Suprapubic skin (tissue), 4 donors: ENCODE results near the gene WDR38. TPM values are rescaled to one million over a fixed set of nuclear protein-coding genes. Genes with fewer than 3 reads are reported as not detected.

Experiments used
- DNase-seq, 2 donors: peaks; one replicate each; pipeline ENCODE4 v3.0.0-alpha.2; 2019; ENCODE audit warnings: low spot score in 2 of 2
- H3K27ac ChIP-seq: fragments of 200-600 bp; sonication (generic); one replicate; pipeline ENCODE4 v1.5.1; 2019
- H3K27me3 ChIP-seq: fragments of 200-600 bp; sonication (generic); one replicate; pipeline ENCODE4 v1.5.1; 2019
- H3K36me3 ChIP-seq: fragments of 200-600 bp; sonication (generic); one replicate; pipeline ENCODE4 v1.5.1; 2019
- H3K4me1 ChIP-seq: fragments of 200-600 bp; sonication (generic); one replicate; pipeline ENCODE4 v1.5.1; 2019
- H3K4me3 ChIP-seq: fragments of 200-600 bp; sonication (generic); one replicate; pipeline ENCODE4 v1.5.1; 2019; ENCODE audit warnings: mild to moderate bottlenecking
- H3K9me3 ChIP-seq: fragments of 200-600 bp; sonication (generic); one replicate; pipeline ENCODE4 v1.5.1; 2019
- CTCF ChIP-seq, 2 donors: fragments of 200-600 bp in 1 of 2; fragments of 450-650 bp in 1 of 2; sonication (generic) in 1 of 2; IDR thresholded peaks; one replicate each; pipeline ENCODE4 v1.5.1; 2016 to 2019; ENCODE audit warnings: antibody characterized with exemption in 2 of 2, mild to moderate bottlenecking in 1 of 2, moderate library complexity in 1 of 2
- EP300 ChIP-seq: sonication (generic); formaldehyde crosslinking; IDR thresholded peaks from one replicate; pipeline ENCODE4 v1.6.1; 2017; ENCODE audit warnings: antibody characterized with exemption
- POLR2A ChIP-seq, 2 donors: fragments of 450-650 bp; IDR thresholded peaks; one replicate each; pipeline ENCODE4 v1.6.1; 2017; ENCODE audit warnings: antibody characterized with exemption in 2 of 2, mild to moderate bottlenecking in 2 of 2, moderate library complexity in 2 of 2
- POLR2AphosphoS5 ChIP-seq, 3 donors: sonication (generic); formaldehyde crosslinking; IDR thresholded peaks; one replicate each; pipeline ENCODE4 v1.6.1; 2017; ENCODE audit warnings: antibody characterized with exemption in 3 of 3
- WGBS: methylation state at CpG from one replicate; pipeline ENCODE4 v1.1.5; 2018; 5-methylcytosine and 5-hydroxymethylcytosine counted together
- total RNA-seq, 4 donors: library from RNA; depleted of rRNA; stranded (reverse); fragments of >200 nt; gene quantifications; one replicate each; pipeline ENCODE4 v1.1.0, GENCODE V29; 2016

The WDR38 gene
- total RNA-seq, 4 donors from 2014 or later, result not detected

GRCh38 chr9:124886866-124887492, 33.7 kb downstream of the WDR38 start:
- no peak overlapping the region for H3K4me3 ChIP-seq
- no peaks in the 10 kb centered on the region for H3K27me3 ChIP-seq
- no peak for DNase-seq
- TF ChIP-seq CTCF (IDR thresholded peaks at IDR 0.05) (no peak), POLR2A (IDR thresholded peaks at IDR 0.05) (no peak), POLR2AphosphoS5 (IDR thresholded peaks at IDR 0.05) (no peak)
- WGBS, result 84% methylated on average over 17 of the region's 17 CpGs
- no peak overlapping the region for H3K27ac ChIP-seq
- H3K36me3 ChIP-seq, result peaks cover 89% of the 10 kb centered on the region
- H3K4me1 ChIP-seq, result no peaks in the 10 kb centered on the region
- H3K9me3 ChIP-seq, result no peaks in the 10 kb centered on the region

GRCh38 chr9:124887832-124888231, 34.6 kb downstream of the WDR38 start:
- no peaks in the 10 kb centered on the region for H3K4me1 ChIP-seq
- H3K4me3 ChIP-seq, result no peak overlapping the region
- TF ChIP-seq CTCF (IDR thresholded peaks at IDR 0.05) (no peak), EP300 (no peak), POLR2A (IDR thresholded peaks at IDR 0.05) (no peak), POLR2AphosphoS5 (IDR thresholded peaks at IDR 0.05) (no peak)
- H3K9me3 ChIP-seq, result no peaks in the 10 kb centered on the region
- no peaks in the 10 kb centered on the region for H3K27me3 ChIP-seq
- DNase-seq, result no peak
- 92% methylated on average over 5 of the region's 5 CpGs for WGBS
- peaks cover 89% of the 10 kb centered on the region for H3K36me3 ChIP-seq
- no peak overlapping the region for H3K27ac ChIP-seq

- no peak for DNase-seq
- Histone ChIP-seq H3K9me3 (no peaks in the 10 kb centered on the region), H3K27me3 (no peaks in the 10 kb centered on the region), H3K36me3 (peaks cover 100% of the 10 kb centered on the region), H3K4me3 (no peak overlapping the region), H3K4me1 (no peaks in the 10 kb centered on the region), H3K27ac (no peak overlapping the region)
- WGBS, result 100% methylated on average over 3 of the region's 13 CpGs
- TF ChIP-seq POLR2AphosphoS5 (IDR thresholded peaks at IDR 0.05), result no peak
- TF ChIP-seq CTCF (IDR thresholded peaks at IDR 0.05), result no peak
- no peak for TF ChIP-seq POLR2A (IDR thresholded peaks at IDR 0.05)
- TF ChIP-seq EP300, result no peak
Observed at GRCh38 chr9:124889006-124889405, 35.7 kb downstream of the WDR38 start.

- no peaks in the 10 kb centered on the region for H3K27me3 ChIP-seq
- no peak for DNase-seq
- TF ChIP-seq POLR2AphosphoS5 (IDR thresholded peaks at IDR 0.05) (no peak), POLR2A (IDR thresholded peaks at IDR 0.05) (no peak), EP300 (no peak), CTCF (IDR thresholded peaks at IDR 0.05) (no peak)
- peaks cover 3% of the 10 kb centered on the region for H3K4me1 ChIP-seq
- H3K9me3 ChIP-seq, result no peaks in the 10 kb centered on the region
- 97% methylated on average over 7 of the region's 7 CpGs for WGBS
- H3K27ac ChIP-seq, result no peak overlapping the region
- H3K4me3 ChIP-seq, result no peak overlapping the region
- H3K36me3 ChIP-seq, result peaks cover 89% of the 10 kb centered on the region
Observed at GRCh38 chr9:124890179-124890578, 36.9 kb downstream of the WDR38 start.

- H3K27ac ChIP-seq, result no peak overlapping the region
- no peaks in the 10 kb centered on the region for H3K27me3 ChIP-seq
- TF ChIP-seq POLR2A (IDR thresholded peaks at IDR 0.05) (no peak), POLR2AphosphoS5 (IDR thresholded peaks at IDR 0.05) (no peak), EP300 (no peak), CTCF (IDR thresholded peaks at IDR 0.05) (no peak)
- WGBS, result 81% methylated on average over 9 of the region's 9 CpGs
- no peak for DNase-seq
- H3K4me1 ChIP-seq, result peaks cover 3% of the 10 kb centered on the region
- H3K9me3 ChIP-seq, result no peaks in the 10 kb centered on the region
- H3K4me3 ChIP-seq, result no peak overlapping the region
- H3K36me3 ChIP-seq, result peaks cover 81% of the 10 kb centered on the region
Observed at GRCh38 chr9:124894035-124894740, 40.9 kb downstream of the WDR38 start.
